Pons (tissue), 1 donor: ENCODE data around the gene TMEM108.
A peak's percentile ranks its signal among the peaks of the same experiment; 100 is the strongest.

Source experiments
- DNase-seq: peaks from one replicate; pipeline ENCODE4 v3.0.0-alpha.2; 2016; ENCODE audit warnings: low spot score

TMEM108 gene

DNA sequence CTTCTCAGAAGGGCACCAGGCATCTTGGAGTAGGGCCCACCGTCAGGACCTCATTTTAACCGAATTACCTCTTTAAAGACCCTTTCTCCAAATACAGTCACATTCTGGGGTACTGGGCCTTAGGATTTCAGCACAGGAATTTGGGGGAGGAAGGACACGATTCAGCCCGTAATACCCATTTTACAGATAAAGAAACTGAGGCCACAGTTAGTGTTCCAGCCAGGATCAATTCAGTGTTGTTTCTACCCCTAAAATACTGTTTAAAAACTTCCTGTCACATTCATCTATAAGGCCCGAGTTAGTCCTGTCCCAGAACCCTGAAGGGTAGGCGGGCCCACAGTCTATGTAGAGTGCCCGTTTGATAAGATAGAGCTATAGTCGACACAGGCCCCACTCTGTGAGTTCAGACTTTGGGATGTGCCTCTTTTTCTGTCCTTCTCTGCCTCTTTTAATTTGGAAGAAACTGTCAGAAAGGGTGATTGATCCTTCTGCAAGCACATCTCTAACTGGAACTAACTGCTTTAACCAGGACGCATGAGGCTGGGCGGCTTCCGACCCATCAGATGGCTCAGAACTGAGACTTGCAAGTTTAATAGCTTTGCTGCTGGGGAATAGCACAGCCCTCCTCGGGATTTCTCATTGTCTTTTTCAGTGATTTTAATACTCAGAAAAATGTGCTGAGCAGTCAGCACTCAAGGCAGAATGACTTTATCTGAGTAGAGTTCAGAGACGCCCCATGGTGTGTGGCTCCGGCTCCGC lies 381.1 kb downstream of the TMEM108 start:
- no peak for DNase-seq

DNA sequence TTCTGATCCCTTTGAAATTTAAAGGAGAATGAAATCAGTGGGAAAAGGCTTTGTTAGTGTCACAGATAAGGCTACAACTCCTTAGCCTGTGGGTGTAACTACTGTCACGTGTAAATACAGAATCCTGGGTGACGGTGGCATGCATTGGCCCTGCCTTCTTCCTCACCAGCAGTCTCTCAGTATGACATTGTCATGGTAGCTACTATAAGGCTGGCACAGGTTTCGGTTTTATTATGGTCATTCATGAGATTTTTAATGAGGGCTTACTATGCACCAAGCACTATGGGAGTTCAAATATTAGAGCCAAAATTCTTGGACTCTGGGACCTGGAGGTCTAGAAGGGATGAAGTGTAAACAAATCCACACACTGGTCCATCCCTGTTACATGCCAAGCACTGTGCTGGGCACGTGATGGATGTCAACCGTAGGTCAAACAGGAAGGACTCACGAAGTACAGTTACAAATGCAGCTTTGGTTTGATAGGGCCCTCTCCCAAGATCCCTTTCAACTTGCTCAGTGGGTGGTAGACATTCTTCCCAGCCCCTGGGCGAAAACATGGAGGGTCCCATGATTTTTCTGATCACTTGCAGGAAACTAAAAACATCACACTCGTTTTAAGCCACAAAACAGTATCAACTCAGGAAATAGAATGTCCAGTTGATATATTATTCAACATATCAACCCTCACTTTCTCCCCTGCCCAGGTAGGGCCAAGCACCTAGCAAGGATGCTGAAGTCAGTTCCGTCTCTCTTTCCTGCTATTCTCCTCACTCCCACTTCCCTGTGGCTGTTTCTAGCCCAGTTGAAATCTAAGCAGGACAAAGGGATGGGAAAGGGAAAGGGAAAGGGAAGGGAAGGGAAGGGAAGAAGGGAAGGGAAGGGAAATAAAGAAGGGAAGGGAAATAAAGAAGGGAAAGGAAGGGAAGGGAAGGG lies 387.0 kb downstream of the TMEM108 start:
- DNase-seq: no peak

DNA sequence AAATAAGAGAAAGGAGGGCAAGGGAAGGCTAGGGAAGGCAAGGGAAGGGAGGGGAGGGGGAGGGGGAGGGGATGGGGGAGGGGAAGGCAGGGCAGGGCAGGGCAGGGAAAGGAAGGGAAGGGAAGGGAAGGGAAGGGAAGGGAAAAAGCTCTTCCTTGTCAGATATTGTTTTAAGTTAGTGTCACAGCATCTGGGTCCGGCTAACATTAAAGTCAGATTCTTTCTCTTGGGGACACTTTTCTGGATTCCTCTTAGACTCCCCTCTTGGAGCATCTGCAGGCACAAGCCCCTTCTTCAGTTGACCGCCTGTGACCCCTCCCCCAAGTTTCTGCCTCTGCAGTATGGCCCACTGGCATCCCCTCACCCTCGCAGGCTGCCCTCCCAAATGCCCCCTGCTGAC lies 387.7 kb downstream of the TMEM108 start:
- no peak for DNase-seq

DNA sequence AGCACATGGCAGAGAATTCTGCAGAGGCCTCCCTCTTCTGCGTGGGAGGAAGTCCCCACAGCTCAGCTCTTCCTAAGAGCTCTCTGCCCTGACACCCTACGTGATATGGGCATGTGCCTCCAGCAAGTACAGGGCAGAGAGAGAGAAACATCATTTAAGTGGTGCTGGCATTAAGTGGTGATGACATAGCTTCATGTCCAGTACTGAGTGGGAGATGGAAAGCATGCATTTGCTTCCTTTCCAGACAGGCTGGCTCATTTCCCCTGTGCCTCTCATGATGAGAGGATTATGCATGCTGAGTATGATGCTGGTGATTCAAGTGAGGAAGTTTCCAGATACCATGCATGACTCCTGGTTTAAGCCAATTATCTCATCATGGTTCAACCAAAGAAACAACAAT lies 388.5 kb downstream of the TMEM108 start:
- DNase-seq: no peak

DNA sequence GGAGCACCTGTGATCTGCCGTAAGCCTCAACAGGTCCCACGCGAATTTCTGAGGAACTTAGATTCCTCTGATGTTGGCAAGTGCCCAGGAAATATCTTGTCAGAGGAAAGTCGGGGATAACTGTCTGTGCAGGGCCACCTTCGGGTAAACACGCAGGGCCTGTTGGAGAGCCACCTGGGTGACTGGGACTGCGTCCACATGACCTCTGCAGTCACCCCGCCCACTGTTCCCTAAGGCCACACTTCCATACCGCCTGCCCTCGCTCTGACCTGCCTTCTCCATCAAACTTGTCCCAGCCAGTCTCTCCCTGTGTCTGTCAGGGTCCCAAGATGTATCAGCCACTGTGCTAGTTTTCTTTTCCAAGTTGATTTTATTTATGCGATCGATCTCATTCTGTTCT lies 390.4 kb downstream of the TMEM108 start:
- DNase-seq: no peak

DNA sequence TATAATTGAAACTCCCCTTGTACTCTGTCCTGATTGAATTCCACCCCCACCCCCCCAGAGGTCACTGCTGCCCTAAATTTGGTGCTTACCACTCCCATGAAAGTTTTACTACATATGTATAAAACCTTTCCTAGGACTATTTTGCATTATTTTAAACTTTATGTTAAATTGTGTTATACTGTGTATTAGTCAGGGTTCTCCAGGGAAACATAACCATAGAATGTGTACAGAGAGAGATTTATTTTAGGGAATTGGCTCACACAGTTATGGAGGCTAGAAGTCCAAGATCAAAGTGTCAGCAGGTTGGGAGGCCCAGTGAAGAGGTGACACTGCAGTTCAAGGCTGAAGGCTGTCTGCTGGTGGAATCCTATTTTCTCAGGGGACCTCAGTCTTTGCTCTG lies 390.9 kb downstream of the TMEM108 start:
- no peak for DNase-seq

DNA sequence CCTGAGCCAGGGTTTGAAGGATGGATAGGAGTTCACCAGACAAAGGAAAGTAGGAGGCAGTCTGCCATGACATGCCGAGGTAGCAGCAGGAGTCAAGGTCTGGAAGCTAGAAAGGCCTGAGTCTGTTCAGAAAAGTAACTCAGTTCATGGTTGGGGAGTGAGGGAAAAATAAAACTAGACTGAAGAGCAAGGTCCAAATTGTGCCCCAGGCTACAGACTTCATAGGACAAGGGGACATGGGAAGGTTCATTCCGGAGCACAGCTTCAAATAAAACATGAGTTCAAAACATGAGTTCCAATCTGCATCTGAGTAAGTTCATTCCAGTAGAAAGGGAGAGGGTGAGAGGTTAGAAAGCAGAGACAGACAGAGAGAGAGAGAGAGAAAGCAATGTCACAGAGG lies 401.4 kb downstream of the TMEM108 start:
- no peak for DNase-seq

DNA sequence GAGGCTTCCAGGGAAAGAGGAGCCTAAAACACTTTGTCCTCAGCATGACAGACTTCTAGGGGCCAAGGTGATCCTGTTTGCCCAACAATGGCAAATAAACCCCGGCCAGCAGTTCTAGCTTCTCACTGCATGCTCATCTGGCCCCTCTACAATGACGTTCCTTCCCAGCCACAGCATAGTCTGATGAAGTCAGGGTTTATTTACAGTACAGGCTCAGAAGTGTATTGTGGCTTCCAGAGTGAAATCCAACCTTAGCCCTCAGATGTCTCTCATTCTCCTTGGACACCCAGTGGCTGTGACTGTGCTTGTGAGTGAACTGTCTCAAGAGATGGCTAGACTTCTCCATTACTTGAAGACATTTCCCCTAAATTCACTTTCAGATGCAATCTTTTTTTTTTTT lies 402.5 kb downstream of the TMEM108 start:
- DNase-seq: no peak

DNA sequence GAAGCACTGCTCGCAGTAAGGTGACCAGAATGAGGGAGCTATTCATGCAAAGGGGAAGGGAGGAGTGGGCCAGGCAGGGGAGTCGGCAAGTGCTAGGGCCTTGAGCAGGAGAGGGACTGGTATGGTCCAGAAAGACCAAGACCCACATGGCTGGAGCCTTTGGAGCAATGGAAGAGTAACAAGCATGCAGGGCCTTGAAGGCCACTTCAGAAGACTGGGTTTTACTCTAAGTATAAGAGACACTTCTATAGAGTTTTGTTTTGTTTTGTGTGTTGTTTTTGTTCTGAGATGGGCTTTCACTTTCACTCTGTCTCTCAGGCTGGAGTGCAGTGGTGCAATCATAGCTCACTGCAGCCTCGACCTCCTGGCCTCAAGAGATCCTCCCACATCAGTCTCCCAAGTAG lies 403.7 kb downstream of the TMEM108 start:
- DNase-seq: no peak

DNA sequence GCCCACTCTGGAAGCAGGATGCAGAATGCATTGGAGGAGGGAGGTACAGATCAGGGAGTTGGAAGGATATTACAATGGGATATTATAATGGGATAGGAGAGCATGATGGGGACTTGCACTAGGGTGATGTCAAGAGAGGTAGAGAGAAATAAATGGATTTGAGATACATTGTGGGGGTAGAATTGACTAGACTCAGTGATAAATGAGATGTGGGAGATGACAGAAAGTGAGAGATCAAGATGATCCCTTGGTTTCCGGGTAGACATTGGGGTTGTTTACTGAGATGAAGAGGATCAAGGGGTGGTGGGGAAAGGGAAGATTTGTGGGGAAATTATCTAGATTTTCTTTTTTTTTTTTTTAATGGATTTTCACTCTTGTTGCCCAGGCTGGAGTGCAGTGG lies 404.3 kb downstream of the TMEM108 start:
- no peak for DNase-seq

DNA sequence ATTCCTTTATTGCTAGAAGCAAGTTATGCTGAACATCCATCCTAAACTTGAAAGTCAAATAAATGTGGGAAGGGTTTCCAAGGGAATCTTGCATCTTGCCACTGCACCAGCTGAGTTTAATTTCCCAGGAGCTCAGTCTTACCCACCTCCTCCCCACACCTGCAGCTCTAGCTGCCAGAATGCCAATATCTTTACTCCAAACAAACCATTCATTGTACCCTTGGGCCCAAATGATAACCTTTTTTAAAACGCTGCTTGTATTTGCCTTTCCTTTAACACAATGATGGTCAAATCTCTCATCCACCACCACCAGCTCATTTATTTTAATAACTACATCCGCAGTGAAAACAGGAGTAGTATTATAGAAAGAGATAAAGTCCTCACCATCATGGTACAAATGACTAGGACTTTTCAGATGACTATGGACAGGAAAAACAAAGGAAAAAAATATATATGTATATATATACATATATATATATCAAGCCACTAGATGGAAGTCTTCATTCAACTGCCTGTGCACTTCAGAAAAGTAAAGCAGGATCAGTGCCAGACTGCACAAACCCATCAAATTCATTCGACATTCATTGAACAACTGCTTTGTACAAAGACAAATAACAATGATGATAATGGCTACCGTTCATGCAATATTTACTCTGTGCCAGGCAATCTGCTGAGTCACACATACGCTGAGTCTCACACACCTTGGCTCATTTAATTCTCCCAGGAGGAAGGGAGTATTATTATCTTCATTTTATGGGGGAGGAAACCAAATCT lies 405.6 kb downstream of the TMEM108 start:
- DNase-seq: peak; percentile 62

DNA sequence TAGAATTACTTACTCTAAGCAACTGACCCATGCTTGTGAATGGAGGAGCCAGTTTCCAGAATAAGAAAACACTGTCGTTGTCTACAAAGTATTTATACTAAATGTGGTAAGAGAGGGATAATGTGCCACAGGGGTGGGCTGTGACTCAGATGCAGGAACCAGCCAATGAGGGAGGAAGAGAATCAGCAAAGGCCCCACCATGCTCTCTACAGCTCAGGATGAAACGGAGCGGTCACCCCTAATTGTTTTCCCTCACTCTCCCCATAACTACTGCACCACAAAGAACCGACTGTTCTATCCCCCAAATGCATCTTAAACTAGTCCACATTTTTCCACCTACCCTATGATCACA lies 406.2 kb downstream of the TMEM108 start:
- DNase-seq: no peak

DNA sequence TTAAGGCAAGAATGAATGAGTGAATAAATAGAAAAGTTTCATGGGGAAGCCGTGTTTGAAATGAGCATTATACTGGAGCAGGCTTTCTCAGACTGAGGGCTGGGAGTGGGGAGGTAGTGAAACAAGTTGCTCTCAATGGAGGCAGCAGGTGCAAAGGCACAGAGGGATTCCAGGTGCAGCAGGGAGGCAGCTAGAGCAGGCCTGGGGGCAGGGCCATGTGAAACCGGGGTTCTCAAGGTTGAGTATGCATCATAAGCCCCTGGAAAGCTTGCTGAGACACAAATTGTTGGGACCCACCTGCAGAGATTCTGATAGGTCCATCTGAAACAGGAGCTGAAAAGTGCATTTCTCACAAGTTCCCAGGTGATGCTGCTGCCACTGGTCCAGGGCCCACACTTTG lies 406.9 kb downstream of the TMEM108 start:
- DNase-seq: no peak
